GM19395 (cell line): Measurements from ENCODE around the gene CTAGE4.
A peak's percentile ranks its signal among the peaks of the same experiment; 100 is the strongest.
"Not testable (repeated sequence)": the region's sequence is repeated elsewhere in the genome, so short reads cannot be mapped to it uniquely, and the experiment has no call there.

Experiments used
- ATAC-seq: cut with Tn5 transposase; IDR thresholded peaks from one replicate; pipeline ENCODE4 v1.9.1; 2021; ENCODE audit warnings: mild to moderate bottlenecking, moderate library complexity; ENCODE audit not compliant: unreplicated experiment

CTAGE4 gene

GRCh38 chr7:144183166-144183565 is at the start of gene CTAGE4:
CTAGE4 (plus strand) TSS chr7:144183466; CDS start chr7:144183504, 38 bp downstream.
- ATAC-seq = not testable (repeated sequence)

GRCh38 chr7:144134116-144134515 is 49.1 kb upstream of the CTAGE4 start:
- ATAC-seq = no peak

- no peak for ATAC-seq
These were observed 45.8 kb upstream of the CTAGE4 start for GRCh38 chr7:144137501-144137900.

GRCh38 chr7:144142187-144142586 is 41.1 kb upstream of the CTAGE4 start:
- ATAC-seq = no peak

GRCh38 chr7:144144426-144144825 is 38.8 kb upstream of the CTAGE4 start:
- no peak for ATAC-seq

GRCh38 chr7:144148224-144148827 is 34.9 kb upstream of the CTAGE4 start:
- no peak for ATAC-seq

- no peak for ATAC-seq
These were observed 24.4 kb upstream of the CTAGE4 start for GRCh38 chr7:144158861-144159260.

GRCh38 chr7:144164784-144165183 is 18.5 kb upstream of the CTAGE4 start:
- ATAC-seq = no peak

GRCh38 chr7:144171594-144172350 is 11.5 kb upstream of the CTAGE4 start:
- ATAC-seq = not testable (repeated sequence)

GRCh38 chr7:144174613-144175012 is 8.7 kb upstream of the CTAGE4 start:
- ATAC-seq = no peak

GRCh38 chr7:144178380-144179164 is 4.7 kb upstream of the CTAGE4 start:
- ATAC-seq = peak; percentile 98

GRCh38 chr7:144179165-144179479 is 4.1 kb upstream of the CTAGE4 start:
- peak; percentile 35 for ATAC-seq

GRCh38 chr7:144187848-144188247 is 4.6 kb downstream of the CTAGE4 start:
- not testable (repeated sequence) for ATAC-seq

GRCh38 chr7:144188578-144189171 is 5.4 kb downstream of the CTAGE4 start:
- ATAC-seq = not testable (repeated sequence)

- ATAC-seq = not testable (repeated sequence)
These were observed 10.5 kb downstream of the CTAGE4 start for GRCh38 chr7:144193782-144194181.

GRCh38 chr7:144194453-144194852 is 11.2 kb downstream of the CTAGE4 start:
- ATAC-seq = not testable (repeated sequence)

- peak; percentile 73 for ATAC-seq
These were observed 12.1 kb downstream of the CTAGE4 start, which contains the start of gene ARHGEF35 for GRCh38 chr7:144195212-144195872. ARHGEF35 (minus strand) TSS chr7:144195833; CDS start chr7:144188383, 7,450 bp downstream.

- ATAC-seq = not testable (repeated sequence)
These were observed 15.7 kb downstream of the CTAGE4 start for GRCh38 chr7:144198934-144199333.

- ATAC-seq = peak; percentile 34
These were observed 18.7 kb downstream of the CTAGE4 start for GRCh38 chr7:144201978-144202377.

- ATAC-seq = not testable (repeated sequence)
These were observed 19.8 kb downstream of the CTAGE4 start for GRCh38 chr7:144203086-144203485.

- ATAC-seq = not testable (repeated sequence)
These were observed 22.0 kb downstream of the CTAGE4 start for GRCh38 chr7:144205306-144205705.
